NCI-H524 treated with DMSO at 0.1 percent for 48 hours (cell line): ENCODE results near the gene GZMM.

Source experiments
- DNase-seq: peaks from one replicate; lab custom pipeline; 2025; lab: John Stamatoyannopoulos, UW

GZMM gene

DNA sequence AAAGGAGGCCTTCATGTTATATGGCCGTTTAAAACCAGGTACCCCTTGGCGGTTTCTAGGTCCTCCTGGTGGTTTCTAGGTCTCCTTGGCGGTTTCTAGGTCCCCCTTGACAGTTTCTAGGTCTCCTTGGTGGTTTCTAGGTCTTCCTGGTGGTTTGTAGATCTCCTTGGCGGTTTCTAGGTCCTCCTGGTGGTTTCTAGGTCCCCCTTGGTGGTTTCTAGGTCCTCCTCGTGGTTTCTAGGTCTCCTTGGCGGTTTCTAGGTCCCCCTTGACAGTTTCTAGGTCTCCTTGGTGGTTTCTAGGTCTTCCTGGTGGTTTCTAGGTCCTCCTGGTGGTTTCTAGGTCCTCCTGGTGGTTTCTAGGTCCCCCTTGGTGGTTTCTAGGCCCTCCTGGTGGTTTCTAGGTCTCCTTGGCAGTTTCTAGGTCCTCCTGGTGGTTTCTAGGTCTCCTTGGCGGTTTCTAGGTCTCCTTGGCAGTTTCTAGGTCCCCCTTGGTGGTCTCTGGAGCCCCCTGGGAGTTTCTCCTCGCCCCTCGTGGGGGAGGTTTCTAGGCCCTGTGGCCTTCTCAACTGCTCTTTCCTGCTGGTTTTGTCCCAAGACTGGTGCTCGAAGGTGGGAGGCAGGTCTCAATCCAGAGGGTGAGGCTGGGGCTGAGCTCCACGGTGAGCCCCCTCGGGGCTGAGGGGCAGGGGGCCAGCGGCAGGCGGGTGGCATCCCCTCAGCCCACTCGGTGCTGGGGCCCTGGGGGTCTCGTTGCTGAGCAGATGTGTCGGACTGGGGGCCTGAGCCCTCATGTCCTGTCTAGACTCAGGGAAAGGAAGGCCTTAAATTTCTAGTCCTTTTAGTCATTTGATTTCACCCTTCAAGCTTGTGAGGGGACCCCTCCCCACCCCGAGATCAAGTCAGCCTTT, 53.8 kb downstream of the GZMM start:
- no peak for DNase-seq
